Neuronal stem cell (in vitro differentiated cells): Measurements from ENCODE around the gene PLXNC1.
A peak's percentile ranks its signal among the peaks of the same experiment; 100 is the strongest.

ENCODE experiments used
- DNase-seq: peaks from one replicate; pipeline ENCODE4 v3.0.0-alpha.2; 2013; ENCODE audit warnings: low spot score
- H2AFZ ChIP-seq: one replicate; pipeline ENCODE4 v1.6.1; 2013; ENCODE audit warnings: mild to moderate bottlenecking, low read length, inconsistent platforms
- H2AK5ac ChIP-seq: 2 replicates; pipeline ENCODE4 v1.6.1; 2013; ENCODE audit warnings: low read depth, mild to moderate bottlenecking, inconsistent platforms, low read length, moderate library complexity, mixed read lengths
- H2BK120ac ChIP-seq: 2 replicates; pipeline ENCODE4 v1.6.1; 2013; ENCODE audit warnings: low read depth, mild to moderate bottlenecking, inconsistent platforms, low read length, moderate library complexity, mixed read lengths
- H2BK12ac ChIP-seq: one replicate; pipeline ENCODE4 v1.6.1; 2013; ENCODE audit warnings: low read length, inconsistent platforms
- H2BK15ac ChIP-seq: 2 replicates; pipeline ENCODE4 v1.6.1; 2013; ENCODE audit warnings: mild to moderate bottlenecking, low read length, inconsistent platforms, mixed read lengths
- H2BK5ac ChIP-seq: one replicate; pipeline ENCODE4 v1.6.1; 2013; ENCODE audit warnings: inconsistent platforms, mild to moderate bottlenecking, low read length, moderate library complexity
- H3K14ac ChIP-seq: one replicate; pipeline ENCODE4 v1.6.1; 2013; ENCODE audit warnings: low read length, inconsistent platforms
- H3K18ac ChIP-seq: 2 replicates; pipeline ENCODE4 v1.6.1; 2013; ENCODE audit warnings: low read length, inconsistent platforms
- H3K23ac ChIP-seq: 2 replicates; pipeline ENCODE4 v1.6.1; 2013; ENCODE audit warnings: low read depth, mild to moderate bottlenecking, mixed read lengths, low read length, inconsistent platforms; ENCODE audit not compliant: poor library complexity
- H3K27ac ChIP-seq: replicated peaks from 3 replicates; pipeline ENCODE4 v1.5.1; 2013; ENCODE audit warnings: low read length, inconsistent platforms
- H3K27me3 ChIP-seq, 3 experiments: 2 replicates each; pipeline ENCODE4 v1.6.1; 2013; ENCODE audit warnings: low read length in 3 of 3, mild to moderate bottlenecking in 2 of 3, inconsistent platforms in 1 of 3, low read depth in 1 of 3, mixed read lengths in 1 of 3, moderate library complexity in 1 of 3; ENCODE audit not compliant: control insufficient read depth in 3 of 3, insufficient read depth in 3 of 3
- H3K36me3 ChIP-seq, 2 donors: replicated peaks in 1 of 2; 2 replicates each; pipeline ENCODE4 v1.6.1; 2013; ENCODE audit warnings: low read length in 2 of 2; ENCODE audit not compliant: control insufficient read depth in 2 of 2, insufficient read depth in 2 of 2
- H3K4ac ChIP-seq: 2 replicates; pipeline ENCODE4 v1.6.1; 2013; ENCODE audit warnings: inconsistent platforms, mild to moderate bottlenecking, low read length, moderate library complexity
- H3K4me1 ChIP-seq, 2 donors: 1 replicate in 1 of 2; 2 replicates in 1 of 2; pipeline ENCODE4 v1.6.1; 2013; ENCODE audit warnings: low read length in 2 of 2, low read depth in 1 of 2; ENCODE audit not compliant: control insufficient read depth in 2 of 2, insufficient read depth in 1 of 2
- H3K4me2 ChIP-seq: one replicate; pipeline ENCODE4 v1.6.1; 2013; ENCODE audit warnings: mild to moderate bottlenecking, low read length, inconsistent platforms; ENCODE audit not compliant: insufficient read depth, poor library complexity, severe bottlenecking
- H3K4me3 ChIP-seq, 2 donors: 2 replicates each; pipeline ENCODE4 v1.5.1; 2013; ENCODE audit warnings: low read length in 2 of 2, mild to moderate bottlenecking in 2 of 2, inconsistent platforms in 1 of 2, moderate library complexity in 1 of 2
- H3K79me1 ChIP-seq: one replicate; pipeline ENCODE4 v1.6.1; 2013; ENCODE audit warnings: low read depth, mild to moderate bottlenecking, inconsistent platforms, low read length, moderate library complexity
- H3K9ac ChIP-seq: one replicate; pipeline ENCODE4 v1.6.1; 2013; ENCODE audit warnings: mild to moderate bottlenecking, low read depth, low read length, inconsistent platforms; ENCODE audit not compliant: poor library complexity
- H3K9me3 ChIP-seq, 2 donors: replicated peaks in 1 of 2; 2 replicates each; pipeline versions ENCODE3 to v1.6.1; 2013; ENCODE audit warnings: low read length in 2 of 2, mild to moderate bottlenecking in 2 of 2, inconsistent platforms in 1 of 2, low read depth in 1 of 2, mixed read lengths in 1 of 2, moderate library complexity in 1 of 2; ENCODE audit not compliant: control insufficient read depth in 2 of 2, insufficient read depth in 1 of 2
- H4K8ac ChIP-seq: one replicate; pipeline ENCODE4 v1.6.1; 2013; ENCODE audit warnings: low read depth, mild to moderate bottlenecking, inconsistent platforms, low read length, moderate library complexity
- H4K91ac ChIP-seq: one replicate; pipeline ENCODE4 v1.6.1; 2013; ENCODE audit warnings: low read length, low read depth, mild to moderate bottlenecking, inconsistent platforms; ENCODE audit not compliant: poor library complexity
- WGBS, 2 donors: extraction: QIAGEN DNeasy Blood & Tissue Kit; methylation state at CpG; one replicate each; pipeline ENCODE4 v1.1.7; 2013; ENCODE audit warnings: missing lambda C conversion rate in 2 of 2, mixed read lengths in 1 of 2; ENCODE audit not compliant: insufficient read length in 2 of 2, insufficient replicate concordance in 1 of 2; ENCODE audit errors: extremely low coverage in 2 of 2; 5-methylcytosine and 5-hydroxymethylcytosine counted together

PLXNC1 gene

GRCh38 chr12:94100990-94101737, 47.2 kb upstream of the PLXNC1 start:
- Histone ChIP-seq H3K14ac (no peak overlapping the region), H3K36me3 (no peaks in the 10 kb centered on the region), H4K8ac (no peak overlapping the region), H3K9me3 (no peaks in the 10 kb centered on the region), H3K4ac (no peak overlapping the region), H3K79me1 (peaks cover 3% of the 10 kb centered on the region), H3K27me3 (peaks cover 0 to 20% (median 6%) of the 10 kb centered on the region in 3 experiments), H2BK12ac (no peak overlapping the region), H3K27ac (no peak overlapping the region), H3K23ac (no peak overlapping the region), H2BK120ac (no peak overlapping the region), H2AK5ac (no peak overlapping the region), H3K4me1 (peaks cover 2 to 6% of the 10 kb centered on the region in 2 donors), H3K18ac (no peak overlapping the region), H2BK15ac (no peak overlapping the region), H2BK5ac (no peak overlapping the region), H3K9ac (no peak overlapping the region), H3K4me3 (peak overlapping the region; percentile 41 to 80), H3K4me2 (peak overlapping the region; percentile 67), H4K91ac (no peak overlapping the region), H2AFZ (peak overlapping the region; percentile 98)
- DNase-seq = peak; percentile 69
- WGBS, 2 donors = no CpG with 5 or more reads among the region's 38 CpGs

GRCh38 chr12:94101738-94102660, 46.4 kb upstream of the PLXNC1 start:
- Histone ChIP-seq H4K8ac (no peak overlapping the region), H3K36me3 (no peaks in the 10 kb centered on the region), H3K27ac (no peak overlapping the region), H3K4me2 (peak overlapping the region; percentile 67), H3K18ac (peak overlapping the region; percentile 95), H2BK15ac (peak overlapping the region; percentile 15), H2BK12ac (peak overlapping the region; percentile 28), H4K91ac (peak overlapping the region; percentile 38), H2AFZ (peak overlapping the region; percentile 98), H3K9me3 (no peaks in the 10 kb centered on the region), H3K4ac (no peak overlapping the region), H3K9ac (peak overlapping the region; percentile 82), H2AK5ac (no peak overlapping the region), H3K27me3 (peaks cover 0 to 20% (median 6%) of the 10 kb centered on the region in 3 experiments), H3K23ac (no peak overlapping the region), H3K79me1 (peaks cover 3% of the 10 kb centered on the region), H3K4me3 (peak overlapping the region; percentile 41 to 80), H2BK120ac (peak overlapping the region; percentile 88), H3K4me1 (peaks cover 2 to 6% of the 10 kb centered on the region in 2 donors), H2BK5ac (peak overlapping the region; percentile 88), H3K14ac (no peak overlapping the region)
- WGBS, 2 donors = no CpG with 5 or more reads among the region's 50 CpGs
- peak; percentile 85 for DNase-seq

- DNase-seq = no peak
- Histone ChIP-seq H3K4ac (no peak overlapping the region), H3K9me3 (no peaks in the 10 kb centered on the region), H2BK5ac (no peak overlapping the region), H3K4me2 (no peak overlapping the region), H3K27ac (no peak overlapping the region), H3K27me3 (peaks cover 0 to 20% (median 6%) of the 10 kb centered on the region in 3 experiments), H3K4me1 (peaks cover 2 to 9% of the 10 kb centered on the region in 2 donors), H3K36me3 (no peaks in the 10 kb centered on the region), H2BK12ac (no peak overlapping the region), H2BK120ac (no peak overlapping the region), H2BK15ac (no peak overlapping the region), H3K18ac (no peak overlapping the region), H3K23ac (no peak overlapping the region), H4K8ac (no peak overlapping the region), H2AFZ (no peak overlapping the region), H3K79me1 (peaks cover 3% of the 10 kb centered on the region), H3K4me3 (no peak overlapping the region), H2AK5ac (no peak overlapping the region), H3K9ac (no peak overlapping the region), H4K91ac (no peak overlapping the region), H3K14ac (no peak overlapping the region)
- no CpG with 5 or more reads among the region's 4 CpGs for WGBS, 2 donors
These were observed 44.4 kb upstream of the PLXNC1 start for GRCh38 chr12:94103986-94104385.

- Histone ChIP-seq H3K27ac (no peak overlapping the region), H2BK120ac (no peak overlapping the region), H3K79me1 (no peaks in the 10 kb centered on the region), H2AK5ac (no peak overlapping the region), H3K23ac (no peak overlapping the region), H2AFZ (no peak overlapping the region), H3K27me3 (peaks cover 0 to 2% (median 0%) of the 10 kb centered on the region in 3 experiments), H4K91ac (no peak overlapping the region), H3K36me3 (no peaks in the 10 kb centered on the region), H3K9me3 (no peaks in the 10 kb centered on the region), H4K8ac (no peak overlapping the region), H2BK5ac (no peak overlapping the region), H3K14ac (no peak overlapping the region), H3K18ac (no peak overlapping the region), H3K4me2 (no peak overlapping the region), H2BK12ac (no peak overlapping the region), H2BK15ac (no peak overlapping the region), H3K9ac (no peak overlapping the region), H3K4me1 (peaks cover 0 to 10% of the 10 kb centered on the region in 2 donors), H3K4ac (no peak overlapping the region), H3K4me3 (no peak overlapping the region)
- no CpG with 5 or more reads among the region's 4 CpGs for WGBS, 2 donors
- no peak for DNase-seq
These were observed 40.5 kb upstream of the PLXNC1 start for GRCh38 chr12:94107910-94108309.
